H9 (cell line): ENCODE results near the gene HSD11B1. TPM values are rescaled to one million over a fixed set of nuclear protein-coding genes. Genes with fewer than 3 reads are reported as not detected.

Experiments
- DNase-seq: peaks from one replicate; pipeline ENCODE4 v3.0.0-alpha.2; 2017
- H2AFZ ChIP-seq: one replicate; pipeline ENCODE4 v1.6.1; 2013; ENCODE audit warnings: mild to moderate bottlenecking, low read length, control low read depth, moderate library complexity
- H2AK5ac ChIP-seq: 2 replicates; pipeline ENCODE4 v1.6.1; 2013; ENCODE audit warnings: low read length, control low read depth, mixed read lengths; ENCODE audit not compliant: insufficient read length
- H2BK120ac ChIP-seq: one replicate; pipeline ENCODE4 v1.6.1; 2013; ENCODE audit warnings: low read depth, mild to moderate bottlenecking, low read length, control low read depth, inconsistent platforms; ENCODE audit not compliant: poor library complexity, severe bottlenecking
- H2BK12ac ChIP-seq: 2 replicates; pipeline ENCODE4 v1.6.1; 2013; ENCODE audit warnings: low read length, control low read depth, mixed read lengths, low read depth; ENCODE audit not compliant: insufficient read length
- H2BK15ac ChIP-seq: 2 replicates; pipeline ENCODE4 v1.6.1; 2013; ENCODE audit warnings: low read depth, low read length, control low read depth
- H2BK20ac ChIP-seq: one replicate; pipeline ENCODE4 v1.6.1; 2013; ENCODE audit warnings: low read depth, mild to moderate bottlenecking, low read length, control low read depth, inconsistent platforms; ENCODE audit not compliant: poor library complexity, severe bottlenecking
- H2BK5ac ChIP-seq: 2 replicates; pipeline ENCODE4 v1.6.1; 2013; ENCODE audit warnings: low read length, control low read depth, mixed read lengths; ENCODE audit not compliant: insufficient read length
- H3K14ac ChIP-seq: 2 replicates; pipeline ENCODE4 v1.6.1; 2013; ENCODE audit warnings: low read length, control low read depth; ENCODE audit not compliant: insufficient read depth
- H3K18ac ChIP-seq: 2 replicates; pipeline ENCODE4 v1.6.1; 2013; ENCODE audit warnings: low read depth, mild to moderate bottlenecking, mixed read lengths, low read length, control low read depth; ENCODE audit not compliant: insufficient read length
- H3K23ac ChIP-seq: 2 replicates; pipeline ENCODE4 v1.6.1; 2013; ENCODE audit warnings: low read length, control low read depth, mixed read lengths, low read depth; ENCODE audit not compliant: insufficient read length
- H3K23me2 ChIP-seq: 2 replicates; pipeline ENCODE4 v1.6.1; 2013; ENCODE audit warnings: low read depth, mild to moderate bottlenecking, mixed read lengths, low read length, control low read depth; ENCODE audit not compliant: insufficient read length, poor library complexity, severe bottlenecking
- H3K27ac ChIP-seq: 2 replicates; pipeline ENCODE4 v1.5.1; 2013; ENCODE audit warnings: low read length, control low read depth, mixed read lengths, low read depth; ENCODE audit not compliant: insufficient read length
- H3K27me3 ChIP-seq: 2 replicates; pipeline ENCODE4 v1.6.1; 2013; ENCODE audit warnings: low read length, control low read depth, inconsistent platforms; ENCODE audit not compliant: insufficient read depth
- H3K4ac ChIP-seq: 2 replicates; pipeline ENCODE4 v1.6.1; 2013; ENCODE audit warnings: low read depth, mild to moderate bottlenecking, control low read depth, inconsistent platforms, low read length, moderate library complexity
- H3K4me1 ChIP-seq: 2 replicates; pipeline ENCODE4 v1.6.1; 2013; ENCODE audit warnings: low read length, control low read depth, inconsistent platforms; ENCODE audit not compliant: insufficient read depth
- H3K4me2 ChIP-seq: 2 replicates; pipeline ENCODE4 v1.6.1; 2013; ENCODE audit warnings: low read length, control low read depth, mixed read lengths; ENCODE audit not compliant: insufficient read length, insufficient read depth
- H3K56ac ChIP-seq: 2 replicates; pipeline ENCODE4 v1.6.1; 2013; ENCODE audit warnings: low read depth, mild to moderate bottlenecking, mixed read lengths, low read length, control low read depth; ENCODE audit not compliant: insufficient read length
- H3K79me1 ChIP-seq: 2 replicates; pipeline ENCODE4 v1.6.1; 2013; ENCODE audit warnings: low read depth, mild to moderate bottlenecking, moderate library complexity, low read length, control low read depth, inconsistent platforms; ENCODE audit not compliant: insufficient read depth, poor library complexity, severe bottlenecking
- H3K79me2 ChIP-seq: 2 replicates; pipeline ENCODE4 v1.6.1; 2013; ENCODE audit warnings: low read length, control low read depth, inconsistent platforms; ENCODE audit not compliant: insufficient read depth
- H3K9ac ChIP-seq: 2 replicates; pipeline ENCODE4 v1.6.1; 2013; ENCODE audit warnings: low read length, control low read depth, mixed read lengths; ENCODE audit not compliant: insufficient read length; ENCODE audit errors: extremely low read depth
- H3K9me3 ChIP-seq: one replicate; pipeline ENCODE4 v1.6.1; 2013; ENCODE audit warnings: low read depth, low read length, inconsistent platforms; ENCODE audit not compliant: control insufficient read depth
- H3T11ph ChIP-seq: one replicate; pipeline ENCODE4 v1.6.1; 2013; ENCODE audit warnings: mild to moderate bottlenecking, low read length, control low read depth, inconsistent platforms
- H4K20me1 ChIP-seq: one replicate; pipeline ENCODE4 v1.6.1; 2013; ENCODE audit not compliant: control insufficient read depth, insufficient read length, insufficient read depth
- H4K5ac ChIP-seq: 2 replicates; pipeline ENCODE4 v1.6.1; 2013; ENCODE audit warnings: low read depth, mild to moderate bottlenecking, mixed read lengths, low read length, control low read depth; ENCODE audit not compliant: insufficient read length
- H4K8ac ChIP-seq: replicated peaks from 2 replicates; pipeline ENCODE4 v1.6.1; 2013; ENCODE audit warnings: low read length, control low read depth, mixed read lengths, low read depth; ENCODE audit not compliant: insufficient read length
- H4K91ac ChIP-seq: 2 replicates; pipeline ENCODE4 v1.6.1; 2013; ENCODE audit warnings: low read depth, mild to moderate bottlenecking, moderate library complexity, mixed read lengths, low read length, control low read depth; ENCODE audit not compliant: insufficient read length
- H3K27ac Mint-ChIP-seq, 3 experiments: 2 replicates in 2 of 3; 3 replicates in 1 of 3; pipeline ENCODE4 v1.8.0; 2020 to 2021; ENCODE audit warnings: mixed read lengths in 3 of 3, mild to moderate bottlenecking in 1 of 3, moderate library complexity in 1 of 3
- H3K27me3 Mint-ChIP-seq: 2 replicates; pipeline ENCODE4 v1.8.0; 2021; ENCODE audit warnings: low read depth, mild to moderate bottlenecking, moderate library complexity, mixed read lengths
- H3K36me3 Mint-ChIP-seq, 3 experiments: 2 replicates in 2 of 3; 3 replicates in 1 of 3; pipeline ENCODE4 v1.8.0; 2020 to 2021; ENCODE audit warnings: low read depth in 3 of 3, mixed read lengths in 3 of 3; ENCODE audit not compliant: insufficient read depth in 1 of 3
- H3K4me1 Mint-ChIP-seq, 2 experiments: 2 replicates each; pipeline ENCODE4 v1.8.0; 2020; ENCODE audit warnings: mixed read lengths in 2 of 2
- H3K4me3 Mint-ChIP-seq, 2 experiments: 2 replicates in 1 of 2; 3 replicates in 1 of 2; pipeline ENCODE4 v1.8.0; 2020 to 2021; ENCODE audit warnings: mild to moderate bottlenecking in 2 of 2, mixed read lengths in 2 of 2, moderate library complexity in 1 of 2
- H3K9me3 Mint-ChIP-seq, 2 experiments: 2 replicates in 1 of 2; 3 replicates in 1 of 2; pipeline ENCODE4 v1.8.0; 2020; ENCODE audit warnings: mild to moderate bottlenecking in 2 of 2, mixed read lengths in 2 of 2, moderate library complexity in 1 of 2
- CTCF ChIP-seq: fragments of 200-600 bp; sonication (generic); conservative IDR thresholded peaks from 3 replicates; pipeline ENCODE4 v1.8.0; 2021; ENCODE audit warnings: antibody characterized with exemption, mild to moderate bottlenecking
- WGBS: extraction: QIAGEN DNeasy Blood & Tissue Kit; methylation state at CpG from one replicate; pipeline ENCODE4 v1.1.7; 2013; ENCODE audit warnings: missing lambda C conversion rate, low lambda C conversion rate, mixed read lengths; ENCODE audit not compliant: insufficient read length; ENCODE audit errors: extremely low coverage; 5-methylcytosine and 5-hydroxymethylcytosine counted together
- total RNA-seq: library from RNA; stranded (reverse); gene quantifications from 2 replicates; pipeline ENCODE4 v1.2.1, GENCODE V29; 2021

The HSD11B1 gene
- total RNA-seq, 1 experiment from 2014 or later = not detected

GRCh38 chr1:209728466-209728865 is 23.8 kb downstream of the HSD11B1 start:
- Mint-ChIP-seq H3K36me3 (no peaks in the 10 kb centered on the region), H3K4me3 (no peak overlapping the region), H3K27ac (no peak overlapping the region), H3K9me3 (no peaks in the 10 kb centered on the region), H3K4me1 (no peaks in the 10 kb centered on the region), H3K27me3 (peaks cover 21% of the 10 kb centered on the region)
- H2AFZ ChIP-seq = no peak overlapping the region
- no peaks in the 10 kb centered on the region for H3K9me3 ChIP-seq
- H4K91ac ChIP-seq = no peak overlapping the region
- no peak overlapping the region for H3K27ac ChIP-seq
- DNase-seq = no peak
- H2BK20ac ChIP-seq = no peak overlapping the region
- H4K20me1 ChIP-seq = no peaks in the 10 kb centered on the region
- H2BK12ac ChIP-seq = no peak overlapping the region
- no peaks in the 10 kb centered on the region for H3K23me2 ChIP-seq
- H3K79me1 ChIP-seq = no peaks in the 10 kb centered on the region
- no peaks in the 10 kb centered on the region for H3K79me2 ChIP-seq
- H4K8ac ChIP-seq = no peak overlapping the region
- H2BK5ac ChIP-seq = no peak overlapping the region
- H3K23ac ChIP-seq = no peak overlapping the region
- no peak overlapping the region for H3K4ac ChIP-seq
- H3K18ac ChIP-seq = no peak overlapping the region
- no peak overlapping the region for H3K9ac ChIP-seq
- H3K56ac ChIP-seq = no peak overlapping the region
- no peak overlapping the region for H2BK120ac ChIP-seq
- no peaks in the 10 kb centered on the region for H3K4me1 ChIP-seq
- no peak overlapping the region for H4K5ac ChIP-seq
- no peaks in the 10 kb centered on the region for H3K27me3 ChIP-seq
- no peak for TF ChIP-seq CTCF
- H3K4me2 ChIP-seq = no peak overlapping the region
- no CpG with 5 or more reads among the region's 1 CpG for WGBS
- no peak overlapping the region for H3K14ac ChIP-seq
- no peak overlapping the region for H2AK5ac ChIP-seq
- H3T11ph ChIP-seq = no peak overlapping the region
- no peak overlapping the region for H2BK15ac ChIP-seq
